AML-193 (cell line): ENCODE measurements around the gene B4GALNT3.
"Not testable (repeated sequence)": the region's sequence is repeated elsewhere in the genome, so short reads cannot be mapped to it uniquely, and the experiment has no call there.

Experiments
- DNase-seq, 2 experiments: peaks; one replicate each; lab custom pipeline; 2025; lab: John Stamatoyannopoulos, UW

B4GALNT3 gene

DNA sequence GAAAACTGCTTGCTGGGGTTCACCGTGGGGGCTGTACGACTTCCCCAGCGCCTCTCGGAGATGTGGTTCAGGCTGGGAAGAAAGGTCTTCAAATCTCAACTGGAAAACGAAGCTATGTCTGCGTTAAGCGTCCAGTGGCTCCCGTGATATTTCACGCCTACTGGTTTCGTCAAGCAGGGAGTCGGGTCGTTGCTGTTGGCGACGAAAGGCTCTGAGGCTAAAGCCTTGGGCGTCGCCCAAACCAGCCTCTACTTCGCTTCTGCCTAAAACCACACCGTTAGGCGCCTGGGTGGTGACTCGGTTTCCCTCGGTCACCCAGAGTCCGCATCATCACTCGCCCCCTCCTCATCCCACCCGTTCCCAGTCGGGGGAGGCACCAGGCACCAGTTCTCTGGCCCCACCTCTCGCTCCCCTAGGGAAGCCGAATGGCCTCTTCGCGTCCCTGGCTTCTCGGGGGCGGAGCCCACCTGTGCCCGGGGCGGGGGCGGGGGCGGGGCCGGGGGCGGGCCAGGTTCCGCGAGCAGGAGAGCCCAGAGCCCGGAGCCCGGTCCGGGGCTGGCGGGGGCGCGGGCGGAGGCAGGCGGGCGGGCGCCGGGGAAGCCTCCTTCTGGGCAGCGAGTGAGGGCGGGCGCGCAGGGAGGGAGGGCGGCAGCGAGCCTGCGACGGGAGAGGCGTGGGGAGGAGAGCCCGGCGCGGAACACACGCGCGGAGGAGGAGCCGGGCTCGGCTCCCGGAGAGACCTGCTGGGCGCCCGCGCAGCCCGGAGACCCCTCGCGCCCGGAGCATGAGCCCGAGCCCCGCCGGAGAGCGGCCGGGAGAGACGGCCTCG is at the start of gene B4GALNT3:
TSS of gene B4GALNT3 (plus strand) at position 510 of the 829 bp plus-strand sequence. CDS start 438 bp downstream, outside the sequence.
- DNase-seq: no peak

DNA sequence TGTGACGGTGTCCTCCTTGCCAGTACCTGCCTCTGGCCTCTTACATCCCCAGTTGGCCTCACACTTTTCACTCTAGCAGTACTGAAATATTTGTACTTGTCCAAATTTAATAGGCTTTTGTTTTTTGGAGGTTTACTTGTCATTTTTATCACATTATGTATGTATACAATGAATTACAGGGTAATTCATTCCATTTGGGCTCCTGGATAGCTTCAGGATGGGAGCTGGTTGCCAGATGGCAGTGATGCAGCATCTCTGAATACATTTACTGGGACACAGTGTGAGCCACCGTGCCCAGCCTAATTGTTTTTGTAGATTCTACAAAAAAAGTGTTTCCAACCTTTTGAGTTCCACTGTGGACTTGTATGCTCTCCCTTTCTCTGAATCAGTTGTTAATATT is 44.9 kb upstream of the B4GALNT3 start:
- no peak for DNase-seq

GRCh38 chr12:418432-418831 is 41.3 kb upstream of the B4GALNT3 start:
- no peak for DNase-seq

- no peak for DNase-seq
Measured at GRCh38 chr12:422526-422925, 37.2 kb upstream of the B4GALNT3 start.

DNA sequence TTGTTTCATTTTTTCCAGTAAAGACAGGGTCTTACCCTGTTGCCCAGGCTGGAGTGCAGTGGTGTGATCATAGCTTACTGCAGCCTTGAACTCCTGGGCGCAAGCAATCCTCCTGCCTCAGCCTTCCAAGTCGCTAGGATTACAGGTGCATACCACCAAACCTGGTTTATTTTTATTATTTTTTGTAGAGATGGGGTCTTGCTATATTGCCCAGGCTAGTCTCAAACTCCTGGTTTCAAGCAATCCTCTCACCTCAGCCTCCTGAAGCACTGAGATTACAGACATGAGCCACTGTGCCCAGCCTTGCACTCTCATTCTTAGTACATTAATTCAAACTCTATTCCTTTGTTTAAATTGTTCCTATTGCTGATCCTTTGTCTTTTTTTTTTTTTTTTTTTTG is 24.0 kb upstream of the B4GALNT3 start:
- not testable (repeated sequence) for DNase-seq

DNA sequence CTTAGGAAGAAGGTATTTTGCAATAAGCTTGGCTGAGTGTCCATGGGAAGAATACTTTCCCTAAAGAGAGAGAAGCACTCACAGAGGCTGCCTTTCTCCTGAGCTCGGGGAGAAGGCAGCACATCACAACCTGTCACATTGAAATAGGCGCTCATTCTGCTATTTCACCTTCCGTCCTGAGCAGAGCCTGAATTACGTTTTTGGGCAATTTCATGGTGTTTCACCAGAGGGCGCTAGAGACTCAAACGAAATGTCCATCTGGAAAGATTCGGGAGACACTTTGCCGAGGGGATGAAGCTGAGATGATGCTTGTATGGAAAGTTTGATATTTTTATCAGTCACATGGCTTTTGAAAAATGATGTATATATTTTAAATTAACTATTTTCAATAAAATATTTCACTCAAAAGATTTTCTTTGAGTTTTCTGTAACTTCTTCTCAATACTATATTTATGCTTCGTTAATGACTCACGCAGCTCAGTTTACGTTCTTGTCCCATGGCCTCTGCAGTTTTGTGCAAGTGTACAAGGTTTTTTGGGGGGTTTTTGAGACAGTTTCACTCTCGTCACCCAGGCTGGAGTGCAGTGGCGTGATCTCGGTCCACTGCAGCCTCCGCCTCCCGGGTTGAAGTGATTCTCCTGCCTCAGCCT is 17.4 kb upstream of the B4GALNT3 start:
- DNase-seq: peak; percentile 26 to 51

GRCh38 chr12:447141-447540 is 12.6 kb upstream of the B4GALNT3 start:
- DNase-seq: no peak

DNA sequence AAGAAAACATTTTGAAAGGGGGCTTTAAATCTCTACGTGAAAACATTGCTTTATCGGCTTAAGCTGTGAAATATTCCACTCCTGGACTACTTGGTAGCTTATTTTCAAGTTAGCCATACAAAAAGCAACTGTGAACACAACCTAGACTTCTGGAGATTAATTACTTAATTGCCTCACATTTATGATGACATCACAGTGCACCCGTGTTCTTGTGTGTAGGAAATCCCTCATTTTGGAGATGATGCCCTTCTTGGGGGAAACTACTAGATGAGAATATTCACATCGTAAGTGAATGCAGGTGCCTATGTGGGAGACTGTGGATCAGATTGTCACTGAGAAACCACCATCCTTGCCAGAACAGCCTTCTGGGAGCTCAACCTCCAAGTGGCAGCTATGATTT is 10.5 kb upstream of the B4GALNT3 start:
- no peak for DNase-seq

GRCh38 chr12:450438-450837 is 9.3 kb upstream of the B4GALNT3 start:
- DNase-seq: no peak

- DNase-seq: peak in 1 of 2 experiments; percentile 10
Measured at GRCh38 chr12:452667-453210, 7.0 kb upstream of the B4GALNT3 start.

DNA sequence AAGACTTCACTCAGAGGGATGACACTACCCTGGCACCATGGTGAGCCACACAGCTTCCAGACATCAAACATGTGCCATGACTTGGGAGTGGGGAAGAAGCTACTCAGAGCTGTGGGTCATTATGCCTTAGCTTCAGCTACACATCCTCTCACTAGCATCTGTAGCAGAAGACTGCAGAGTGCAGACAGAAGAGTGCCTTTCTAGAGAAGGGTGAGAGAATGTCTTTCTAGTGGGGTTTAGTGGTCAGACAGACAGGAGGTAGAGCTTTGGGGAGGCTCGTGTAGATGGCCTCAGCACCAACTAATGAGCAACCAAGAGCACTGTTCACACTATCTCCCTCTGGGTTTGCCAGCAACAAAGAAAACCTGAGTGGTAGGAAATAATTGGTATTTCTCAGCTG is 4.9 kb upstream of the B4GALNT3 start:
- no peak for DNase-seq

DNA sequence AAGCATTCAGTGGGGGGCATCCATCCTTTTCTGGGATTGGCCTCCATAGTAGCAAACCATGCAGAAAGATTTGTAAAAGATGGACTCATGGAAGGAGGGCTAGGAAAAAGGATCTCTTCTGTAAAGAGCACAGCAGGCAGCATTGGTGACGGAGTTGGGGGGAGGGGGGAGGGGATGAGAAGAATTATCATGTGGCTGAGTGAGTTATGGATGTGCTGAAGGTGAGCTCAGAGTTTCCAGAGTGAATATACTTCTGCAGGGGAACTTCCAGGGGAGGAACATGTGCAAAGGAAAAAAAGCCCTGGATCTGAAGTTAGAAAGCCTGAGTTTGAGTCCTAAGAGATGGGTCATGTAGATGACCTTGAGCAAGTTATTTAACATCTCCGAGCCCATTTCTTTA is 3.9 kb upstream of the B4GALNT3 start:
- DNase-seq: no peak

DNA sequence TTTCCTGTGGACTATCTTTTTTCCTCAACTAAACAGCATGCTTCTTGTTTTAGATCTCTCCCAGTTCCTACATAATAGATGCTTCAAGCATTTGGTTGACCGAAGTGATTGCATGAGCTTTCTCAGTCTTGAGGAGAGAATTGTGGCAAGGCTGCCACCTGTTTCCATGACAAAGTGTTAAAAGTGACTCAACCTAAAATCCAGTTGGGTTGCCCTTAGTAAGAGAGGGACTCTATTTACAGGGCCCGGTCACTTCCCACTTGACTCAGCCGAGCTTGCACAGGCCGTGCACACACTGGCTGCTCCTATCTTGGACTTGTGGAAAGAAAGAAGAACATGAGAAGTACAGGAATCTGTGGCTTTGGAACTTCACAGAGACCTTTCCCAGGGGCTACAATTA is 2.1 kb upstream of the B4GALNT3 start:
- DNase-seq: no peak

- no peak for DNase-seq
Measured at GRCh38 chr12:459050-459429, 699 bp upstream of the B4GALNT3 start.

DNA sequence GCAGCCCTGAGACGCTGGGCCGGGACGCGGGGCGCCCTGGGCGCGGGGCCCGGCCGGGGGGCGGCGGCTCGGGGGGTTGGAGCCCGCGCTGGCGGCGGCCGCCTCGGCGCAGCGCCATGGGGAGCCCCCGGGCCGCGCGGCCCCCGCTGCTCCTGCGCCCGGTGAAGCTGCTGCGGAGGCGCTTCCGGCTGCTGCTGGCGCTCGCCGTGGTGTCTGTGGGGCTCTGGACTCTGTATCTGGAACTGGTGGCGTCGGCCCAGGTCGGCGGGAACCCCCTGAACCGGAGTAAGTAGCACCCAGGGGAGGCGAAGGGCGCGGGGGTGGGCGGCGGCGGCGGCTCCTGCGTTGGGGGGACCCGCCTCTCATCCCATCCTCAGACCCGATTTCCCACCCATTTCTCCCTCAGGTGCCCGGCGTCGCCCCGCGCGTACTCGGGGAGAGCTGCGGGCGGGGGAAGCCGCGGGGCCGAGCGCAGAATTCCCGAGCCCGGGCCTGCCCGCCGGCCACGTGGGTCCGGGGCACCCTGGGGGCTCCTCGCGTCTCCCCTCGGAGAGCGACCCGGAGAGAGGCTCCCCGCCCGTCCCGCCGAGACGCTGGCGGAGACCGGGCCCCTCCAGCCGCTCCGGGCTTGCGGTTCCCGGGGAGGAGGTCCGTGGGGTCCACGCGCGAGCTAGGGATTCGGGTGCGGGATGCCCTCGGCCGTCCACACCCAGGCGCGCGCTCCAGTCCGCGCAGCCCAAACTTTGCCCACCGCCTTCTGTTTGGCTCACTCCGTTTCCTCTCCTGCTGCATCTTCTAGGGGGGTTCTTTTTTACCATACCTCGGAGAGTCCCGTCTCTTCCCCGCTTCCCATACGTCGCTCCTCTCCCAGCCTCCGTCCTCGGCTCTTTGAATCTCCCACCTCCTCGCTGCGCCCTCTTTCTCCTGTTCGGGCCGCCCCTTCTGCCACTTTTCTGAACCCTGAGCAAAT is 807 bp downstream of the B4GALNT3 start:
- no peak for DNase-seq

DNA sequence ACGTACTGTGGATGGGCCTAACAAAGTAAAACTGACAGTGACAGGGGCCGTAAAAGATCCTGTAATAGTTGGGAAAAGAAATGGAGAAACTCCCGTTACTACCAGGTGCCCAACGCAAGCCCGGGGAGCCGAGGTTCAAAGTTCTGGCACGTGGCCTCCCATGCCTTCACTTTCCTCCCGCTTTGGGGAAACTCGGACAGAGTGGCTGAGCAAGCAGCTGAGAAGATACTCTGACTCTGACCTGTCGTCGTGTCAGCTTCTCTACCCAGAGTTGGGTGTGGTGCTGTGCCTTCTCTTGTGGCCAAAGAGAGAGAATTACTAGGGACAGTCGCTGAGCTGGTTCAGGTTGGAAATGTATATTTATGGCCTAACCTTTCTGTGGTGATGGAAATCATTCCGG is 1.7 kb downstream of the B4GALNT3 start:
- no peak for DNase-seq

- no peak for DNase-seq
Measured at GRCh38 chr12:462936-463705, 3.4 kb downstream of the B4GALNT3 start.

DNA sequence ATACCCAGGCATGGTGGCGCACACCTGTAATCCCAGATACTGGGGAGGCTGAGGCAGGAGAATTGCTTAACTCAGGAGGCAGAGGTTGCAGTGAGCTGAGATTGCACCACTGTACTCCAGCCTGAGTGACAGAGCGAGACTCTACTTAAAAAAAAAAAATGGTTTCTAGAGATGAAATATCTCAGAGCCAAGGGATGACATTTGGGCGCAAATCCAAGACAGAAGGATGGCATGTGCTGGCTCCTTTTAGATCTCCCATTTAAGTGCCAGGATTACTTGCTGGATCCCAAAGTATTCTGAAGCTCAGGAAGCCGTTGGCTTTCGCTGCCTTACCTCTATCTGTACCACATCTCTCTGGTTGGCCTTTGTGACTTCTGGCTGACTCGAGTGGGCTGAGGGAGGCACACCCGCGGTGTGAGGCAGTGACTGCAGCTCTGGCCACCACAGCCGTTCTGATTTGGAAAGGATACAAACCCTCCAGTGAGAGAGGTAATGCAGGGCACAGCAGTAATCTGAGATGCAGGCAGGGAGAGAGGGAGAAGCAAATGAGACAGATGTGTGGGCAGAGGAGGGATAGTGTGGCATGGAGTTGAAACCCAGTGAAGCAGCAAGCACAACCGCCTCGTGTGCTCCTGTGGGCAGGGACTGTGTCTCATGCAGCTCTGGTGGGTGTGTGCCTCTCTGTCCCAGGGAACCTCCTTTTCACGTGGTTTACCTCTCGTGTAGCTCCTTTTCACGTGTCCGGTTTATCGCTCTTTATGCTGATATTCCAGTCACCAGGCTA is 4.9 kb downstream of the B4GALNT3 start:
- DNase-seq: no peak

DNA sequence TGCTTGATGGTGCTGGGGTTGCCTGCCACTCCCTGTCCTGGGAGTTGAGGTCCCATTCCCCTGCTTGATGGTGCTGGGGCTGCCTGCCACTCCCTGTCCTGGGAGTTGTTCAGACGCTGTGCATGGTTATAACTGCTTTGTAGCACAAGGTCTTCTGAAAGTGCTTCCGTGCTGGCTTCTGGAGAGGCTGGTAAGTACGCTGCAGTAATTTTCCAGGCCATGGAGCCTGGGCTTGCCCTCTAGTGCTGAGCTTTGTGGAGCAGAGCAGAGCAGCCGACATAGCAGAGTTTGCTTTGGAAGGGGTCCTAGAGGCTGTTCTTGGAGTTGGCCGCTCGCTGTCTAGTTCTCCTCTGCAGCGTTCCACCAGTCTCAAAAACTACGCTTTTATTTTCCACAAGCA is 6.3 kb downstream of the B4GALNT3 start:
- DNase-seq: no peak

DNA sequence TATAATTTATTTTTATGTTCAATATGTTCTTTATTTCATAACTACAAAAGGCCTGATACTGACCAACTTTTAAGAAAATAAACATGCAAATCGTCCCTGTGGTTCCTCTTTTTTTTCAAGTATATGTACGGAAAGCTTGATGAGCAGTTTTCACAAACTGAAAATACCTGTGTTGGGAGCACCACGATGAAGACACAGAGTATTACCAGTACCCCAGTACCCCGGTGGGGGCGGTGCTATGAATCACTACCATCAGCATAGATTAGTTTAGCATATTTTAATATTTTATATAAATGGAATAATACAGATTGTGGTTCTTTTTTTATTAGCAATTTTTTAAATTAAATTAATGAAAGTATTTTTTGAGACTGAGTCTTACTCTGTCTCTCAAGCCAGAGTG is 7.0 kb downstream of the B4GALNT3 start:
- DNase-seq: no peak

GRCh38 chr12:467591-467990 is 7.9 kb downstream of the B4GALNT3 start:
- no peak for DNase-seq
